AG10803 (cell line): ENCODE results near the gene TSACC.

Source experiments
- DNase-seq: peaks from one replicate; pipeline ENCODE4 v3.0.0; 2010; ENCODE audit warnings: low read depth
- H3K4me3 ChIP-seq: 2 replicates; pipeline ENCODE4 v1.5.1; 2011; ENCODE audit warnings: mild to moderate bottlenecking, low read length, control low read depth
- CTCF ChIP-seq: conservative IDR thresholded peaks from 2 replicates; pipeline ENCODE4 v1.5.1; 2011; ENCODE audit warnings: mild to moderate bottlenecking, low read length, control low read depth, inconsistent platforms

TSACC gene

GRCh38 chr1:156338180-156338976 is at the start of gene TSACC, which contains the start of gene CCT3:
TSS of gene TSACC (plus strand) at chr1:156338526. CDS start at chr1:156339758, 1,232 bp downstream.
TSS of gene CCT3 (minus strand) at chr1:156338292. CDS start at chr1:156338184, 108 bp downstream.
- TF ChIP-seq CTCF: 0 out of 2 replicates have a peak, but pooled peaks have one; percentile 5
- DNase-seq: peak; percentile 100

GRCh38 chr1:156289857-156290256 is 48.5 kb upstream of the TSACC start:
- no peak overlapping the region for H3K4me3 ChIP-seq
- DNase-seq: no peak
- TF ChIP-seq CTCF: no peak

More at GRCh38 chr1:156338180-156338976, at the start of gene TSACC, which contains the start of gene CCT3:
- peak within 1 kb of the TSS; percentile 95 for H3K4me3 ChIP-seq

- DNase-seq: peak; percentile 77
- TF ChIP-seq CTCF: no peak
- H3K4me3 ChIP-seq: peak overlapping the region; percentile 72
Measured at GRCh38 chr1:156291226-156292061, 46.9 kb upstream of the TSACC start.

- no peak overlapping the region for H3K4me3 ChIP-seq
- no peak for TF ChIP-seq CTCF
- DNase-seq: no peak
Measured at GRCh38 chr1:156293098-156293434, 45.3 kb upstream of the TSACC start.

- TF ChIP-seq CTCF: no peak
- no peak overlapping the region for H3K4me3 ChIP-seq
- DNase-seq: no peak
Measured at GRCh38 chr1:156293895-156294294, 44.4 kb upstream of the TSACC start.

- H3K4me3 ChIP-seq: peak within 1 kb of the TSS; percentile 87
- no peak for TF ChIP-seq CTCF
- DNase-seq: peak; percentile 50
Measured at GRCh38 chr1:156295391-156295947, 42.9 kb upstream of the TSACC start, which contains the start of gene GLMP. TSS of gene GLMP (minus strand) at chr1:156295679. CDS start at chr1:156295645, 34 bp downstream.
